ENCODE results near the gene AMN1.

Gene AMN1

DNA sequence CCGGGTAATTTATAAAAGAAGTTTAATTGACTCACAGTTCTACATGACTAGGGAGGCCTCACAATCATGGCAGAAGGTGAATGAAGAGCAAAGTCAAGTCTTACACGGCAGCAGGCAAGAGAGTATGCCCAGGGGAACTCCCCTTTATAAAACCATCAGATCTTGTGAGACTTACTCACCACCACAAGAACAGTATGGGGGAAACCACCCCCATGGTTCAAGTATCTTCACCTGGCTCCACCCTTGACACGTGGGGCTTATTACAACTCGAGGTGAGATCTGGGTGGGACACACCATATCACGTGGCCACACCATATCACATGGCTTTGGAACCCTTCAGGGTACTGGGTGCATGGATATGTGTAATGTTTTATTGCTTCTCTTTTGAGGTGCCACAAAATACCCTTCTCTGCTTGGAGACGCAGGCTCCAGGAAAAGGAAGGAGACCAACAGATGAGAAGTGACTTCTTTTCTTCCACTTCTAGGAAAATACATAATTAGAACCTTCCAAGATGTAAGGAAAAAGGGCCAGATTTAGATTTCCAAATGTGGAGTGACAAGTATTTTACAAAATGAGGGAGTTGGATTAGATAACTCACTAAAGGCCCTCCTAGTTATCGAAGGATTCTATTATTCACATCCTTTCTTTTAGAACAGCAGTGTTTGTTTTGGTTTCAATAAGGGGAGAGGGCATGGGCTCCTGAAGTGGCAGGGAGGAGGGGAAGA, 102.4 kb downstream of the AMN1 start:
- no peak for DNase-seq

DNA sequence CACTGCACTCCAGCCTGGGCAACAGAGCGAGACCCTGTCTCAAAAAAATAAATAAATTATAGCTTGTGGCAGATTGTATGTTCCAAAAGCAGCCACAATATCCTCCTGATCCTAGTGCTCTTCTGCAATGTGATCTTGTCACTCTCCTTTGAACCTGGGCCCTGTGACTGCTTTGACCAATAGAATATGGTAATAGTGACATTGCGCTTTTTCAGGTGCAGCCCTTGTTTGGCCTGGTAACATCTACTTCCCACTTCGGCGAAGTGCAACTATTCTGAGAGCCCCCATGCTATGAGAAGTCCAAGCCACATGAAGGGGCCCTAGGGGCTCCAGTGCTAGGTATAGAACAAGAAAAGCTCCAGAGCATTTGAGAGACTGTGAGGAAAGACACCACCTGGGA, 106.8 kb downstream of the AMN1 start:
- DNase-seq: no peak
